Endothelial cell of umbilical vein (primary cell): ENCODE results near the gene HAUS6. TPM values are rescaled to one million over a fixed set of nuclear protein-coding genes. Genes with fewer than 3 reads are reported as not detected.
A peak's percentile ranks its signal among the peaks of the same experiment; 100 is the strongest.

ENCODE experiments used
- BruUV-seq: library from RNA; stranded (reverse); fragments of 400-500 nt; replicated peaks from 2 replicates; lab custom pipeline; 2021; lab: Mats Ljungman, UMichigan
- CTCF ChIA-PET: fragments of 300-600, 350-600 bp; sonication (Branson Sonifier 250); formaldehyde crosslinking; loops from one replicate; lab custom pipeline; 2021; ENCODE audit warnings: antibody characterized with exemption, inconsistent platforms; lab: Charles Lee
- POLR2A ChIA-PET: fragments of 300-600, 350-600 bp; sonication (Branson Sonifier 250); formaldehyde crosslinking; loops from one replicate; lab custom pipeline; 2021; ENCODE audit warnings: antibody characterized with exemption, inconsistent platforms; lab: Charles Lee
- DNase-seq: peaks from one replicate; pipeline ENCODE4 v3.0.0-alpha.2; 2011; ENCODE audit warnings: low read depth, low spot score
- FAIRE-seq: peaks from 2 replicates; lab custom pipeline; 2011; peaks lifted over from hg19 to GRCh38; lab: Jason Lieb, UNC
- H2AFZ ChIP-seq: 2 replicates; pipeline ENCODE4 v1.6.0; 2012; ENCODE audit warnings: low read depth, low read length, control low read depth, inconsistent platforms
- H3K27ac ChIP-seq: 2 replicates; pipeline ENCODE4 v1.5.1; 2011; ENCODE audit warnings: low read depth, mild to moderate bottlenecking, control low read depth, low read length, moderate library complexity; ENCODE audit not compliant: insufficient read depth
- H3K27me3 ChIP-seq, 2 experiments: 2 replicates each; pipeline versions ENCODE4 v1.6.0 to v1.6.1; 2011; ENCODE audit warnings: low read length in 2 of 2, mixed read lengths in 1 of 2; ENCODE audit not compliant: control insufficient read depth in 2 of 2, insufficient read depth in 2 of 2
- H3K36me3 ChIP-seq, 2 experiments: 2 replicates in 1 of 2; 3 replicates in 1 of 2; pipeline ENCODE4 v1.5.1; 2011; ENCODE audit warnings: low read length in 2 of 2, mild to moderate bottlenecking in 1 of 2, moderate library complexity in 1 of 2; ENCODE audit not compliant: control insufficient read depth in 2 of 2, insufficient read depth in 2 of 2; ENCODE audit errors: extremely low read depth in 1 of 2
- H3K4me1 ChIP-seq: 3 replicates; pipeline ENCODE4 v1.5.1; 2011; ENCODE audit warnings: mild to moderate bottlenecking, low read length; ENCODE audit not compliant: control insufficient read depth, insufficient read depth; ENCODE audit errors: extremely low read depth
- H3K4me2 ChIP-seq: 2 replicates; pipeline ENCODE4 v1.6.1; 2011; ENCODE audit warnings: low read length, control low read depth, mixed read lengths; ENCODE audit not compliant: insufficient read depth
- H3K4me3 ChIP-seq, 3 experiments: fragments of 200-600 bp in 1 of 3; sonication (generic), shearing (Covaris generic) in 1 of 3; replicated peaks in 1 of 3; 2 replicates each; pipeline ENCODE4 v1.5.1; 2011 to 2016; ENCODE audit warnings: control low read depth in 3 of 3, low read length in 3 of 3, mild to moderate bottlenecking in 2 of 3, inconsistent platforms in 1 of 3, low read depth in 1 of 3, moderate library complexity in 1 of 3; ENCODE audit not compliant: insufficient read depth in 1 of 3
- H3K79me2 ChIP-seq: 2 replicates; pipeline ENCODE4 v1.6.0; 2012; ENCODE audit warnings: low read length, inconsistent platforms; ENCODE audit not compliant: control insufficient read depth, insufficient read depth
- H3K9ac ChIP-seq: replicated peaks from 2 replicates; pipeline ENCODE3; 2011; ENCODE audit warnings: low read length, control low read depth; ENCODE audit not compliant: insufficient read depth; ENCODE audit errors: extremely low read depth
- H3K9me1 ChIP-seq: replicated peaks from 3 replicates; pipeline ENCODE4 v1.6.0; 2011; ENCODE audit warnings: mild to moderate bottlenecking, low read length; ENCODE audit not compliant: control insufficient read depth, insufficient read depth; ENCODE audit errors: extremely low read depth
- H3K9me3 ChIP-seq: replicated peaks from 2 replicates; pipeline ENCODE4 v1.5.1; 2012; ENCODE audit warnings: low read length, inconsistent platforms; ENCODE audit not compliant: control insufficient read depth, insufficient read depth
- H4K20me1 ChIP-seq: replicated peaks from 2 replicates; pipeline ENCODE3; 2011; ENCODE audit warnings: mild to moderate bottlenecking, low read length; ENCODE audit not compliant: control insufficient read depth, insufficient read depth; ENCODE audit errors: extremely low read depth
- CTCF ChIP-seq, 2 donors: IDR thresholded peaks; 1 replicate in 1 of 2; 2 replicates in 1 of 2; pipeline ENCODE4 v1.5.1; 2011; ENCODE audit warnings: low read length in 2 of 2, mild to moderate bottlenecking in 2 of 2, moderate library complexity in 2 of 2, control low read depth in 1 of 2, inconsistent platforms in 1 of 2, low read depth in 1 of 2; ENCODE audit not compliant: insufficient read depth in 1 of 2; ENCODE audit errors: extremely low read depth in 1 of 2
- FOS ChIP-seq: IDR thresholded peaks from 2 replicates; pipeline ENCODE4 v1.6.1; 2011; ENCODE audit warnings: mild to moderate bottlenecking, low read length, moderate library complexity, borderline replicate concordance; ENCODE audit not compliant: insufficient read depth
- GATA2 ChIP-seq: IDR thresholded peaks from 2 replicates; pipeline ENCODE4 v1.7.0; 2011; ENCODE audit warnings: low read depth, mild to moderate bottlenecking, moderate library complexity, mixed read lengths, low read length; ENCODE audit not compliant: insufficient read length, insufficient read depth
- JUN ChIP-seq: IDR thresholded peaks from 2 replicates; pipeline ENCODE4 v1.6.1; 2011; ENCODE audit warnings: borderline replicate concordance, low read depth; ENCODE audit not compliant: insufficient read length, insufficient read depth
- POLR2A ChIP-seq: IDR thresholded peaks from 2 replicates; pipeline ENCODE4 v1.6.1; 2012; ENCODE audit warnings: low read depth, mild to moderate bottlenecking, control low read depth, low read length
- dilution Hi-C: fragments of 300-500 bp; cut with MboI; formaldehyde crosslinking; loops from one replicate; pipeline ENCODE4 v1.15.0; 2019; ENCODE audit warnings: low sequenced_read_pairs; ENCODE audit not compliant: extremely low pct_ligation_motif_present
- intact Hi-C: fragments of 100-400 bp; cut with micrococcal nuclease; formaldehyde crosslinking; loops from one replicate; pipeline ENCODE4 v1.10.0; 2022
- polyA plus RNA-seq, 4 experiments: library from polyadenylated mRNA; depleted of rRNA in 3 of 4; stranded (reverse) in 3 of 4; unstranded in 1 of 4; fragments of >200 nt; gene quantifications; 2 replicates each; pipeline versions ENCODE4 v1.2.1 to v1.2.3, GENCODE V29; 2011 to 2012; ENCODE audit warnings: missing spikeins in 1 of 4
- total RNA-seq: library from RNA; stranded (reverse); gene quantifications from 2 replicates; pipeline ENCODE4 v1.2.3, GENCODE V29; 2021

The HAUS6 gene
- total and polyA plus RNA-seq, 2 donors (not counting 3 experiments of a cell fraction or from before 2014, with no cell fraction given), result 4.5 to 19.6 TPM

- H3K4me3 ChIP-seq, result no peak overlapping the region
- intact Hi-C loops (no loop called here), dilution Hi-C loops (no loop called here)
- peaks cover 1% of the 10 kb centered on the region for H3K79me2 ChIP-seq
- H3K9me1 ChIP-seq, result no peaks in the 10 kb centered on the region
- peaks cover 5 to 9% of the 10 kb centered on the region in 2 experiments for H3K36me3 ChIP-seq
- no peak overlapping the region for H2AFZ ChIP-seq
- peak overlapping the region; percentile 74 for H3K27ac ChIP-seq
- no peaks in the 10 kb centered on the region for H4K20me1 ChIP-seq
- no peaks in the 10 kb centered on the region for H3K27me3 ChIP-seq
- FAIRE-seq (no peak), DNase-seq (peak; percentile 59)
- no TSS peak for BruUV-seq
- TF ChIP-seq JUN, result peak; percentile 58
- TF ChIP-seq GATA2, result no peak
- TF ChIP-seq POLR2A, result no peak
- peak; percentile 36 for TF ChIP-seq FOS
- peaks cover 25% of the 10 kb centered on the region for H3K4me1 ChIP-seq
- H3K9ac ChIP-seq, result peak overlapping the region; percentile 37
- ChIA-PET POLR2A (no interaction called here), CTCF (no interaction called here)
- H3K9me3 ChIP-seq, result no peaks in the 10 kb centered on the region
- H3K4me2 ChIP-seq, result peak overlapping the region; percentile 64
Measured at GRCh38 chr9:19074836-19075235, 27.9 kb downstream of the HAUS6 start.

GRCh38 chr9:19074229-19074628 is 28.5 kb downstream of the HAUS6 start:
- ChIA-PET CTCF (interaction anchor here (0.9 to 1.3 kb wide), 2 partner anchors 23 to 45 kb away, joined by 3 to 4 read pairs; no protein-coding TSS in a partner anchor), POLR2A (no interaction called here)

More at GRCh38 chr9:19074229-19074628, 28.5 kb downstream of the HAUS6 start:
- intact Hi-C loops (no loop called here), dilution Hi-C loops (no loop called here)
- TF ChIP-seq CTCF (IDR thresholded peaks at IDR 0.05; ENCODE audit: extremely low read depth in 1 of 2, insufficient read depth in 1 of 2, low read depth in 1 of 2, low read length in 2 of 2) (no peak), POLR2A (no peak), JUN (no peak)
- Histone ChIP-seq H3K4me3 (no peak overlapping the region), H3K9me1 (no peaks in the 10 kb centered on the region), H3K79me2 (peaks cover 1% of the 10 kb centered on the region), H3K9ac (no peak overlapping the region), H3K27ac (peak overlapping the region; percentile 53), H3K9me3 (no peaks in the 10 kb centered on the region), H3K4me1 (peaks cover 25% of the 10 kb centered on the region), H3K27me3 (no peaks in the 10 kb centered on the region), H3K4me2 (peak overlapping the region; percentile 38), H4K20me1 (no peaks in the 10 kb centered on the region), H3K36me3 (peaks cover 5 to 9% of the 10 kb centered on the region in 2 experiments), H2AFZ (no peak overlapping the region)
- FAIRE-seq (no peak), DNase-seq (no peak)
- no TSS peak for BruUV-seq
